Upper lobe of left lung (tissue), 4 donors: Measurements from ENCODE around the gene CRY1.

Source experiments
- CTCF ChIP-seq, 6 experiments: fragments of 450-650 bp in 4 of 6; fragments of 200-600 bp in 2 of 6; sonication (generic) in 2 of 6; IDR thresholded peaks; one replicate each; pipeline ENCODE4 v1.5.1; 2016 to 2019; ENCODE audit warnings: antibody characterized with exemption in 6 of 6
- EP300 ChIP-seq, 4 donors: sonication (generic); formaldehyde crosslinking; IDR thresholded peaks; one replicate each; pipeline ENCODE4 v1.5.1; 2017; ENCODE audit warnings: antibody characterized with exemption in 4 of 4, control low read depth in 2 of 4
- POLR2A ChIP-seq, 4 donors: fragments of 450-650 bp; IDR thresholded peaks; one replicate each; pipeline ENCODE4 v1.5.1; 2016 to 2017; ENCODE audit warnings: antibody characterized with exemption in 4 of 4, mild to moderate bottlenecking in 2 of 4
- POLR2AphosphoS5 ChIP-seq, 2 donors: sonication (generic); formaldehyde crosslinking; IDR thresholded peaks; one replicate each; pipeline ENCODE4 v1.5.1; 2017; ENCODE audit warnings: antibody characterized with exemption in 2 of 2

GRCh38 chr12:107058190-107058589 lies 35.2 kb downstream of the CRY1 start:
- TF ChIP-seq CTCF (IDR thresholded peaks at IDR 0.05) (no peak), POLR2A (IDR thresholded peaks at IDR 0.05) (no peak), EP300 (IDR thresholded peaks at IDR 0.05) (no peak), POLR2AphosphoS5 (IDR thresholded peaks at IDR 0.05) (no peak)
